Mononuclear cell (primary cell): ENCODE measurements around the gene PIH1D1. TPM values are rescaled to one million over a fixed set of nuclear protein-coding genes. Genes with fewer than 3 reads are reported as not detected.
"Not testable (repeated sequence)": the region's sequence is repeated elsewhere in the genome, so short reads cannot be mapped to it uniquely, and the experiment has no call there.

ENCODE experiments used
- H3K27me3 ChIP-seq: 2 replicates; pipeline ENCODE4 v1.6.0; 2011; ENCODE audit warnings: low read length, control low read depth; ENCODE audit not compliant: insufficient read depth
- H3K4me1 ChIP-seq: 2 replicates; pipeline ENCODE4 v1.5.1; 2011; ENCODE audit warnings: mild to moderate bottlenecking, low read length, control low read depth; ENCODE audit not compliant: insufficient read depth
- H3K4me3 ChIP-seq: 2 replicates; pipeline ENCODE4 v1.5.1; 2011; ENCODE audit warnings: mild to moderate bottlenecking, low read length, moderate library complexity
- H3K9me3 ChIP-seq: 2 replicates; pipeline ENCODE4 v1.5.1; 2011; ENCODE audit warnings: low read depth, mild to moderate bottlenecking, control low read depth, low read length
- total RNA-seq: library from RNA; depleted of rRNA; stranded (reverse); fragments of >200 nt; gene quantifications from one replicate; pipeline ENCODE4 v1.2.3, GENCODE V29; 2012

Gene PIH1D1
- total RNA-seq, 1 donor = 45.2 TPM

- no peaks in the 10 kb centered on the region for H3K27me3 ChIP-seq
- H3K4me1 ChIP-seq = peaks cover 31% of the 10 kb centered on the region
- no peaks in the 10 kb centered on the region for H3K9me3 ChIP-seq
- H3K4me3 ChIP-seq = peak overlapping the region; percentile 90
Measured at GRCh38 chr19:49488046-49488862, 36.6 kb upstream of the PIH1D1 start.

GRCh38 chr19:49487277-49488045, 35.8 kb upstream of the PIH1D1 start, which contains the start of gene RPL13A:
RPL13A (plus strand) TSS chr19:49487608; CDS start chr19:49487630, 22 bp downstream.
- peaks cover 31% of the 10 kb centered on the region for H3K4me1 ChIP-seq

GRCh38 chr19:49486710-49487276, 35.2 kb upstream of the PIH1D1 start:
- no peaks in the 10 kb centered on the region for H3K27me3 ChIP-seq
- peaks cover 31% of the 10 kb centered on the region for H3K4me1 ChIP-seq
- H3K4me3 ChIP-seq = no peak overlapping the region

More at GRCh38 chr19:49487277-49488045, 35.8 kb upstream of the PIH1D1 start, which contains the start of gene RPL13A:
- Histone ChIP-seq H3K9me3 (no peaks in the 10 kb centered on the region), H3K27me3 (no peaks in the 10 kb centered on the region), H3K4me3 (peak within 1 kb of the TSS; percentile 90)

GRCh38 chr19:49486232-49486631, 34.6 kb upstream of the PIH1D1 start:
- H3K9me3 ChIP-seq = no peaks in the 10 kb centered on the region
- no peaks in the 10 kb centered on the region for H3K27me3 ChIP-seq
- H3K4me3 ChIP-seq = no peak overlapping the region
- peaks cover 31% of the 10 kb centered on the region for H3K4me1 ChIP-seq

More at GRCh38 chr19:49486710-49487276, 35.2 kb upstream of the PIH1D1 start:
- H3K9me3 ChIP-seq = no peaks in the 10 kb centered on the region

GRCh38 chr19:49481020-49481683, 29.5 kb upstream of the PIH1D1 start:
- Histone ChIP-seq H3K4me1 (peaks cover 24% of the 10 kb centered on the region), H3K27me3 (no peaks in the 10 kb centered on the region), H3K4me3 (no peak overlapping the region), H3K9me3 (no peaks in the 10 kb centered on the region)

DNA sequence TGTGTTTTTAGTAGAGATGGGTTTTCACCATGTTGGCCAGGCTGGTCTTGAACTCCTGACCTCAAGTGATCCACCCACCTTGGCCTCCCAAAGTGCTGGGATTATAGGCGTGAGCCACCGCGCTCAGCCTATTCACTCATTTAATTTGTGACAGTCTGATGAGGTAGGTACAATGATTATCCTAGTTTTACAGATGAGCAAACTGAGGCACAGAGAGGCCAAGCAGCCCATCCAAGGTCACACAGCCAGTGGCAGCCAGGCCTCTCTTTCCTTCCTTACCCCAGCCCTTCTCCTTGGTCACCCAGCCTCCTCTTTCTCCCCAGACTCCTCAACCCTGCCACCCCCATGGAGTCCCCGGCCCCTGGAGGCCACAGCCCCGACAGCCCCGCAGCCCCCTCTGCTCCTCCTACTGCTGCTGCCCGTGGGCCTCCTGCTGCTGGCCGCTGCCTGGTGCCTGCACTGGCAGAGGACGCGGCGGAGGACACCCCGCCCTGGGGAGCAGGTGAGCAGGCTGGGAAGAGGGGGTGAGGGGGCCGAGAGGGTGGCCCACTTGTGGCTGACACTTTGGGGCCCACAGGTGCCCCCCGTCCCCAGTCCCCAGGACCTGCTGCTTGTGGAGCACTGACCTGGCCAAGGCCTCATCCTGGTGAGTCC, 28.5 kb upstream of the PIH1D1 start:
- no peaks in the 10 kb centered on the region for H3K27me3 ChIP-seq
- H3K9me3 ChIP-seq = no peaks in the 10 kb centered on the region
- peaks cover 30% of the 10 kb centered on the region for H3K4me1 ChIP-seq
- H3K4me3 ChIP-seq = no peak overlapping the region

DNA sequence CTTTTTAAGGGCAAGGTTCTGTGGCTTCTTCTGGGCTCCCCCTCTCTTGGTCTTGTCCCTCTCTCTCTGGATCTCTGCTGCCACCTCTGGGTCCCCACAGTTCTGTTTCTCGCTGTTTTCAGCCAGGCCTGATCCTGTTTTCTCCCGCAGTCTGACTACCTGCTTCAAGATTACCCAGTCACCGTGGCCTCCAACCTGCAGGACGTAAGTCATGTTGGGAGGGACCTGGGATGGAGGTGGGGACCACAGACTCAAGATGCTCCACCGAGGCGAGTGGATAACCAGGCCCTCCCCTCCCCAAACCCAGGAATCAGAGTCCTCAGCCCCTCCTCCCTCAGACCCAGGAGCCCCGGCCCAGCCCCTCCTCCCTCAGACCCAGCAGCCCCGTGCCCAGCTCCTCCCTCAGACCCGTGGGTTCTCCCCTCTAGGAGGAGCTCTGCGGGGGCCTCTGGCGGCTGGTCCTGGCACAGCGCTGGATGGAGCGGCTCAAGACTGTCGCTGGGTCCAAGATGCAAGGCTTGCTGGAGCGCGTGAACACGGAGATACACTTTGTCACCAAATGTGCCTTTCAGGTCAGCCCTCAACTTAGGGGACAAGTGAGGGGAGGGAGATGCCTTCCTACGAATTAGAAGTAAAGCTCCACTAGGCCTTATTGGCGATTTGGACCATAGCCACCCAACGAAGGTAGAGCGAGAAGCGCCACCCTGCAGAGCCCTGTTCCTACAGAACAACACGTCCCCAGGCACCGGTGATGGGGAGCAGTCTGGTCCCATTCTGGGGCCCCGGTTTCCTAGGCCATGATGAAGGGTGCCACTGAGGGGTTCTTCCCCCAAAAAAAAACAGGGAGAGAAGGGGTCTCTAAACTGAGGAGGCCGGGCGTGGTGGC, 24.6 kb upstream of the PIH1D1 start:
- H3K9me3 ChIP-seq = no peaks in the 10 kb centered on the region
- peaks cover 61% of the 10 kb centered on the region for H3K4me1 ChIP-seq
- peak overlapping the region; percentile 63 for H3K4me3 ChIP-seq
- no peaks in the 10 kb centered on the region for H3K27me3 ChIP-seq

GRCh38 chr19:49475191-49475917, 23.7 kb upstream of the PIH1D1 start:
- peak overlapping the region; percentile 63 for H3K4me3 ChIP-seq
- peaks cover 68% of the 10 kb centered on the region for H3K4me1 ChIP-seq
- no peaks in the 10 kb centered on the region for H3K27me3 ChIP-seq
- H3K9me3 ChIP-seq = no peaks in the 10 kb centered on the region

DNA sequence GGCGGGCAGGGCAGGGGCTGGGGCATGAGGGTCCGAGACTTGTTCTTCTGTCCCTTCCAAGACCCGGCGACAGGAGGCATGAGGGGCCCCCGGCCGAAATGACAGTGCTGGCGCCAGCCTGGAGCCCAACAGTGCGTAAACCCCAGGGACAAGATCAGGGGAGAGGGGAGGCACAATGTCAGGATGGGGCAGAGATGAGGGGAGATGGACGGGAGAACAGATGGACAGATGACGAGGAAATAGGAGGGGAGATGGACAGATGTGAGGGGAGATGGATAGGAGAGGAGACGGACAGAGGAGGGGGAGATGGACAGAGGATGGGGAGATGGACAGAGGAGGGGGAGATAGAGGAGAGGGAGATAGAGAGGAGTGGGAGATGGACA, 22.9 kb upstream of the PIH1D1 start:
- Histone ChIP-seq H3K9me3 (no peaks in the 10 kb centered on the region), H3K4me3 (peak overlapping the region; percentile 63), H3K4me1 (peaks cover 75% of the 10 kb centered on the region), H3K27me3 (no peaks in the 10 kb centered on the region)

DNA sequence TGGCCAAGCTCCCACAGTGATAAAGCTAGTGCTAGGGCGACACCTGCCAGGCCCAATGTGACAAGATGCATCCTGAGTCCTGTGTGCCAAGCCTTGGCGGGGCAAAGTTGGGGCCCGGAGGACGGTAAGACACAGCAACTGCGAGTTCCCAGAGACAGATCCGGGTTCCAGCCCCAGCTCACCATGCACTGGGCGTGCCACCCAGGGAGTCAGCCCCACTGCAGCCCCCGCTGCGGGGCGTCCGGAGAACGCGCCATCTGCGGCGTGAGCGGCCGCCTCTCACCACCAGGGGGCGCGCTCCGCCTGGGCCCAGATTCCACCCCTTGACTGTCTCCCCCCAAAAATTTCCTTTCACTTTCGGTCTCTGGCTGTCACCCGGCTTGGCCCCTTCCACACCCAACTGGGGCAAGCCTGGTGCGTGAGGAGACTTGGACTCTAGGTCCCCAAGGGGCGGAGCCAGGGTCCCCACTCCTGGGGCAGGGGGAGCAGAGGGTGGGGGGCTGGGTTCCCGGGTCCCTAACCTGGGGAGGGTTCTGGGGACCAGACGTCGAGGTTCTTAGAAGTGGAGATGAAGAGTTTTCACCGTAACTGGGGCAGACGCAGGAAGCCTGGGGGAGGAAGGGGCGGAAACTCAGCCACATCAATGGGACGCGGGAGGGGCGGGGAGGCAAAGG, 22.4 kb upstream of the PIH1D1 start, which contains the start of gene FLT3LG:
Gene FLT3LG (plus strand): TSS at position 348 of the 674 bp plus-strand sequence. CDS start 425 bp downstream, outside the sequence.
- Histone ChIP-seq H3K4me1 (peaks cover 80% of the 10 kb centered on the region), H3K4me3 (peak within 1 kb of the TSS; percentile 63), H3K27me3 (no peaks in the 10 kb centered on the region), H3K9me3 (no peaks in the 10 kb centered on the region)

DNA sequence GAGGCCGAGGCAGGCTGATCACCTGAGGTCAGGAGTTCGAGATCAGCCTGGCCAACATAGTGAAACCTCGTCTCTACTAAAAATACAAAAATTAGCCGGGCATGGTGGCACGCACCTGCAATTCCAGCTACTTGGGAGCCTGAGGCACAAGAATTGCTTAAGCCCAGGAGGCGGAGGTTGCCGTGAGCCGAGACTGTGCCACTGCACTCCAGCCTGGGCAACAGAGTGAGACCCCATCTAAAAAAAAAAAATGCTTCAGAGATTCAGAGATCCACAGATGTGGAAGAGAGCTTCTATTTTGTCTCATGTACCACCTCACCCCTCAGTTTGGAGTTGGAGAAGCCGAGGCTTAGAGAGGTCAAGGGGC, 21.9 kb upstream of the PIH1D1 start:
- H3K9me3 ChIP-seq, H3K27me3 ChIP-seq: not testable (repeated sequence)
- Histone ChIP-seq H3K4me3 (peak overlapping the region; percentile 63), H3K4me1 (peaks cover 80% of the 10 kb centered on the region)

GRCh38 chr19:49472936-49473335, 21.3 kb upstream of the PIH1D1 start:
- H3K27me3 ChIP-seq = no peaks in the 10 kb centered on the region
- no peaks in the 10 kb centered on the region for H3K9me3 ChIP-seq
- H3K4me1 ChIP-seq = peaks cover 81% of the 10 kb centered on the region
- no peak overlapping the region for H3K4me3 ChIP-seq

DNA sequence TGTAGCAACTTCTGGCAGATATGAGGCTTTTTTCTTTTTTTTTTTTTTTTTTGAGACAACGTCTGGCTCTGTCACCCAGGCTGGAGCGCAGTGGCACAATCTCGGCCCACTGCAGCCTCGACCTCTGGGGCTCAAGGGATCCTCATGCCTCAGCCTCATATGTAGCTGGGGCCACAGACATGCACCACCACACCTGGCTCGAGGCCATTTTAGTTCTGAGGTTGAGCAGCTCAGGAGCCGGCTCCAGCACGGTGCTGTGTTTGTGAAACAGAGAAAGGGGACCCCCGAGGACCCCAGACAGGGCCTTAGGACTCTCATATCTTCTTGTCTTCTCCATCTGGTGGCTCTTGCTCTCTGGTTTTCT, 19.0 kb upstream of the PIH1D1 start:
- Histone ChIP-seq H3K4me1 (peaks cover 69% of the 10 kb centered on the region), H3K9me3 (no peaks in the 10 kb centered on the region), H3K4me3 (no peak overlapping the region), H3K27me3 (no peaks in the 10 kb centered on the region)
